HepG2 (cell line): ENCODE results near the gene ZSWIM5. TPM values are rescaled to one million over a fixed set of nuclear protein-coding genes. Genes with fewer than 3 reads are reported as not detected.

ENCODE experiments used
- ETV5 ChIP-seq: IDR thresholded peaks from 2 replicates; pipeline ENCODE4 v1.6.1; 2018; ENCODE audit warnings: missing biosample characterization, missing genetic modification reagents, inconsistent platforms, borderline replicate concordance
- FOSL2 ChIP-seq: sonication (generic); formaldehyde crosslinking; IDR thresholded peaks from 2 replicates; pipeline ENCODE4 v1.4.0; 2020; ENCODE audit warnings: missing genetic modification reagents
- GABPB1 ChIP-seq: IDR thresholded peaks from 2 replicates; pipeline ENCODE4 v1.6.1; 2016; ENCODE audit warnings: mild to moderate bottlenecking, missing genetic modification reagents, moderate library complexity, missing compliant biosample characterization
- HOXA3 ChIP-seq: sonication (generic); formaldehyde crosslinking; IDR thresholded peaks from 2 replicates; pipeline ENCODE4 v1.5.0; 2020; ENCODE audit warnings: missing genetic modification reagents
- MAFK ChIP-seq, 2 experiments: IDR thresholded peaks in 1 of 2; conservative IDR thresholded peaks in 1 of 2; 2 replicates each; pipeline ENCODE4 v1.6.1; 2011; ENCODE audit warnings: improper control_type of control experiment in 2 of 2, low read length in 2 of 2
- MIXL1 ChIP-seq: IDR thresholded peaks from 2 replicates; pipeline ENCODE4 v1.6.1; 2016
- NFIC ChIP-seq: IDR thresholded peaks from 2 replicates; pipeline ENCODE4 v1.6.1; 2012; ENCODE audit warnings: mild to moderate bottlenecking, low read length, inconsistent platforms
- PCBP2 ChIP-seq: fragments of 200-400 bp; formaldehyde crosslinking; optimal IDR thresholded peaks from 2 replicates; pipeline ENCODE3; 2018; ENCODE audit warnings: low read length, low read depth; ENCODE audit not compliant: poor library complexity, severe bottlenecking
- PHF21A ChIP-seq: sonication (generic); formaldehyde crosslinking; IDR thresholded peaks from 2 replicates; pipeline ENCODE4 v1.5.0; 2020; ENCODE audit warnings: mild to moderate bottlenecking, missing genetic modification reagents
- SAP130 ChIP-seq: IDR thresholded peaks from 2 replicates; pipeline ENCODE4 v1.6.1; 2016; ENCODE audit warnings: low read depth
- SIN3A ChIP-seq: IDR thresholded peaks from 2 replicates; pipeline ENCODE4 v1.6.1; 2011; ENCODE audit warnings: low read depth, mild to moderate bottlenecking, control low read depth, low read length, borderline replicate concordance
- SP2 ChIP-seq: sonication (generic); formaldehyde crosslinking; IDR thresholded peaks from 2 replicates; pipeline ENCODE4 v1.5.1; 2020; ENCODE audit warnings: mild to moderate bottlenecking, missing genetic modification reagents
- TBX2 ChIP-seq: sonication (generic); formaldehyde crosslinking; IDR thresholded peaks from 2 replicates; pipeline ENCODE4 v1.5.0; 2020; ENCODE audit warnings: missing genetic modification reagents, mild to moderate bottlenecking, borderline replicate concordance
- TGIF2 ChIP-seq: IDR thresholded peaks from 2 replicates; pipeline ENCODE4 v1.6.1; 2016; ENCODE audit warnings: control low read depth, missing compliant biosample characterization
- YEATS4 ChIP-seq: sonication (generic); formaldehyde crosslinking; IDR thresholded peaks from 2 replicates; pipeline ENCODE4 v1.4.0; 2020; ENCODE audit warnings: missing genetic modification reagents, borderline replicate concordance
- ZBTB7A ChIP-seq: sonication (generic); formaldehyde crosslinking; IDR thresholded peaks from 2 replicates; pipeline ENCODE4 v1.8.0; 2022; ENCODE audit warnings: mild to moderate bottlenecking, missing genetic modification reagents
- ZFAT ChIP-seq: sonication (generic); formaldehyde crosslinking; conservative IDR thresholded peaks from 2 replicates; pipeline ENCODE4 v1.8.1; 2023; ENCODE audit warnings: missing genetic modification reagents, inconsistent platforms
- ZFY ChIP-seq: sonication (generic); formaldehyde crosslinking; IDR thresholded peaks from 2 replicates; pipeline ENCODE4 v1.4.0; 2020; ENCODE audit warnings: missing genetic modification reagents
- ZNF878 ChIP-seq: sonication (generic); formaldehyde crosslinking; IDR thresholded peaks from 2 replicates; pipeline ENCODE4 v1.8.1; 2023; ENCODE audit warnings: mild to moderate bottlenecking, missing genetic modification reagents, moderate library complexity
- ZSCAN21 ChIP-seq: sonication (generic); formaldehyde crosslinking; IDR thresholded peaks from 2 replicates; pipeline ENCODE4 v1.8.0; 2022; ENCODE audit warnings: mild to moderate bottlenecking, missing genetic modification reagents, moderate library complexity, borderline replicate concordance
- ZSCAN25 ChIP-seq: sonication (generic); formaldehyde crosslinking; IDR thresholded peaks from 2 replicates; pipeline ENCODE4 v1.8.0; 2022; ENCODE audit warnings: mild to moderate bottlenecking, missing genetic modification reagents
- polyA plus RNA-seq, 8 experiments: library from polyadenylated mRNA; depleted of rRNA in 3 of 8; stranded (reverse) in 7 of 8; unstranded in 1 of 8; fragments of >200 nt; fragmentation: Illumina TruSeq in 4 of 8; extraction: Trizol in 4 of 8; gene quantifications; 2 replicates each; pipeline versions ENCODE4 v1.2.1 to v1.2.3, GENCODE V29; 2011 to 2016; ENCODE audit warnings: low read depth in 4 of 8, missing spikeins in 1 of 8, mixed read lengths in 1 of 8; ENCODE audit not compliant: insufficient read depth in 1 of 8
- total RNA-seq, 5 experiments: library from RNA; depleted of rRNA; stranded (reverse); fragments of >200 nt; fragmentation: Illumina TruSeq; extraction: Trizol; gene quantifications; 2 replicates each; pipeline ENCODE4 v1.2.3, GENCODE V29; 2016; ENCODE audit warnings: low read depth in 1 of 5
- TF ChIP-seq, protein P1 (sequence below): sonication (generic); formaldehyde crosslinking; IDR thresholded peaks from 2 replicates; pipeline ENCODE4; 2020; ENCODE audit warnings: missing genetic modification reagents, mild to moderate bottlenecking, borderline replicate concordance
- TF ChIP-seq, protein P2 (sequence below): sonication (generic); formaldehyde crosslinking; conservative IDR thresholded peaks from 2 replicates; pipeline ENCODE4 v1.4.0; 2020; ENCODE audit warnings: missing genetic modification reagents
- TF ChIP-seq, protein P3 (sequence below): IDR thresholded peaks from 2 replicates; pipeline ENCODE4 v1.6.1; 2016; ENCODE audit warnings: missing compliant biosample characterization, missing genetic modification reagents, borderline replicate concordance

Gene ZSWIM5
- total and polyA plus RNA-seq, 2 of the 13 experiments (the other 11 are each of a cell fraction or from before 2014, with no cell fraction given), result 11.0 to 20.6 TPM

DNA sequence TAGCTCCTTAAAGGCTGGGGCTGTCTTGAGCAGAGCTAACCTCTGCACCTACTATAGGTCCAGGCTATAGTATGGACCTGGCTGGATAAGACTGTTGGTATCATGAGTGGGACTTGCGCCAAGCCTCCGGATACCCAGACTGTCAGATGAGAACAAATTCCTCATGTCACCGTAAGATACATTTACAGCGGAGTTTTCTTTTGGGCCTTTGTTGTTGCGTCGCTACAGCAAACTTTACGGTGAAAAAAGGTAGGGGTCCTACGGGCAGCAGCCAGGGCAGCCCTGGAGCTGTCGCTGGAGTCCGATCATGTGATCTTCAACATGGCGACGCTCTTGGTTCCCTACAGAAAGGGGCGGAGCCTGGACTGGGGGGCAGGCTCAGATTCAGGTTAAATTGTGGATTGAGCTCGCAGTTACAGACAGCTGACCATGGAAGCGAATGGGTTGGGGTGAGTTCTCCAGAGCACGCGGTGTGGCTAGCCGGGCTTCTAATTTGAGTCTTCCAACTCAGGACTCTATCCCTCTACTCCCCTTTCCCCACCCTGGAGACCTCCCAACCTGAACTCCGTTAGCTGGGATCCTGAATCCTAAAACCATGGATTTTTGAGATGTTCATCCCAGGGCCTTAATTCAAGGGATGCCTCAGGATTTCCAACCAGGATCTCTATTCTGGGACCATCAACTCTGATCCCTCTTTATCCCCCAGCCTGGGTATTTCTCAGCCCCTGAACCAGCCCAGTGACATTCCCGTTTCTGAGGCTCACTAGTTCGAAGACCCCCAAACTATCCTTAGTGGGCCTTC lies 194.4 kb downstream of the ZSWIM5 start, which contains the start of gene UROD (continued):
- TF ChIP-seq GABPB1 (CRISPR knock-in tag) (peak; percentile 67), SIN3A (peak; percentile 95), ZFY (CRISPR knock-in tag) (peak; percentile 59; the same call in 1 of the 2 replicates), PHF21A (CRISPR knock-in tag) (peak; percentile 23; the same call in 1 of the 2 replicates), ZSCAN25 (CRISPR knock-in tag) (no peak; the same call in 1 of the 2 replicates), SP2 (CRISPR knock-in tag) (no peak), SAP130 (CRISPR knock-in tag) (peak; percentile 98), YEATS4 (CRISPR knock-in tag) (peak; percentile 74), FOSL2 (peak; percentile 47; the same call in 1 of the 2 replicates), NFIC (peak; percentile 62; the same call in 1 of the 2 replicates), HOXA3 (peak; percentile 94), PCBP2 (no peak), ETV5 (CRISPR knock-in tag) (peak; percentile 30; the same call in 1 of the 2 replicates), MAFK (conservative IDR thresholded peaks at IDR 0.05 in 1 of 2, IDR thresholded peaks at IDR 0.05 in 1 of 2; ENCODE audit: low read length in 2 of 2) (peak in 1 of 2 experiments; percentile 17; a peak in 1 of 4 replicates), ZNF878 (CRISPR knock-in tag) (peak; percentile 49; the same call in 1 of the 2 replicates), MIXL1 (CRISPR knock-in tag) (peak; percentile 48; the same call in 1 of the 2 replicates), TBX2 (CRISPR knock-in tag) (0 out of 2 replicates have a peak, but pooled peaks have one; percentile 13), ZFAT (CRISPR knock-in tag) (peak; percentile 48; the same call in 1 of the 2 replicates), ZBTB7A (CRISPR knock-in tag) (peak; percentile 32; the same call in 1 of the 2 replicates), TGIF2 (CRISPR knock-in tag) (peak; percentile 92), ZSCAN21 (CRISPR knock-in tag) (peak; percentile 63; the same call in 1 of the 2 replicates)
- TF ChIP-seq, protein P1, sequence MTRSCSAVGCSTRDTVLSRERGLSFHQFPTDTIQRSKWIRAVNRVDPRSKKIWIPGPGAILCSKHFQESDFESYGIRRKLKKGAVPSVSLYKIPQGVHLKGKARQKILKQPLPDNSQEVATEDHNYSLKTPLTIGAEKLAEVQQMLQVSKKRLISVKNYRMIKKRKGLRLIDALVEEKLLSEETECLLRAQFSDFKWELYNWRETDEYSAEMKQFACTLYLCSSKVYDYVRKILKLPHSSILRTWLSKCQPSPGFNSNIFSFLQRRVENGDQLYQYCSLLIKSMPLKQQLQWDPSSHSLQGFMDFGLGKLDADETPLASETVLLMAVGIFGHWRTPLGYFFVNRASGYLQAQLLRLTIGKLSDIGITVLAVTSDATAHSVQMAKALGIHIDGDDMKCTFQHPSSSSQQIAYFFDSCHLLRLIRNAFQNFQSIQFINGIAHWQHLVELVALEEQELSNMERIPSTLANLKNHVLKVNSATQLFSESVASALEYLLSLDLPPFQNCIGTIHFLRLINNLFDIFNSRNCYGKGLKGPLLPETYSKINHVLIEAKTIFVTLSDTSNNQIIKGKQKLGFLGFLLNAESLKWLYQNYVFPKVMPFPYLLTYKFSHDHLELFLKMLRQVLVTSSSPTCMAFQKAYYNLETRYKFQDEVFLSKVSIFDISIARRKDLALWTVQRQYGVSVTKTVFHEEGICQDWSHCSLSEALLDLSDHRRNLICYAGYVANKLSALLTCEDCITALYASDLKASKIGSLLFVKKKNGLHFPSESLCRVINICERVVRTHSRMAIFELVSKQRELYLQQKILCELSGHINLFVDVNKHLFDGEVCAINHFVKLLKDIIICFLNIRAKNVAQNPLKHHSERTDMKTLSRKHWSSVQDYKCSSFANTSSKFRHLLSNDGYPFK (CRISPR knock-in tag), result peak; percentile 62; the same call in 1 of the 2 replicates
- TF ChIP-seq, protein P2, sequence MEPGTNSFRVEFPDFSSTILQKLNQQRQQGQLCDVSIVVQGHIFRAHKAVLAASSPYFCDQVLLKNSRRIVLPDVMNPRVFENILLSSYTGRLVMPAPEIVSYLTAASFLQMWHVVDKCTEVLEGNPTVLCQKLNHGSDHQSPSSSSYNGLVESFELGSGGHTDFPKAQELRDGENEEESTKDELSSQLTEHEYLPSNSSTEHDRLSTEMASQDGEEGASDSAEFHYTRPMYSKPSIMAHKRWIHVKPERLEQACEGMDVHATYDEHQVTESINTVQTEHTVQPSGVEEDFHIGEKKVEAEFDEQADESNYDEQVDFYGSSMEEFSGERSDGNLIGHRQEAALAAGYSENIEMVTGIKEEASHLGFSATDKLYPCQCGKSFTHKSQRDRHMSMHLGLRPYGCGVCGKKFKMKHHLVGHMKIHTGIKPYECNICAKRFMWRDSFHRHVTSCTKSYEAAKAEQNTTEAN (CRISPR knock-in tag), result 0 out of 2 replicates have a peak, but pooled peaks have one; percentile 20
- TF ChIP-seq, protein P3, sequence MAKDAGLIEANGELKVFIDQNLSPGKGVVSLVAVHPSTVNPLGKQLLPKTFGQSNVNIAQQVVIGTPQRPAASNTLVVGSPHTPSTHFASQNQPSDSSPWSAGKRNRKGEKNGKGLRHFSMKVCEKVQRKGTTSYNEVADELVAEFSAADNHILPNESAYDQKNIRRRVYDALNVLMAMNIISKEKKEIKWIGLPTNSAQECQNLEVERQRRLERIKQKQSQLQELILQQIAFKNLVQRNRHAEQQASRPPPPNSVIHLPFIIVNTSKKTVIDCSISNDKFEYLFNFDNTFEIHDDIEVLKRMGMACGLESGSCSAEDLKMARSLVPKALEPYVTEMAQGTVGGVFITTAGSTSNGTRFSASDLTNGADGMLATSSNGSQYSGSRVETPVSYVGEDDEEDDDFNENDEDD (CRISPR knock-in tag), result peak; percentile 54; the same call in 1 of the 2 replicates
